Fibroblast of mammary gland (primary cell): Measurements from ENCODE around the gene UQCC5.

Source experiments
- DNase-seq: peaks from one replicate; pipeline ENCODE4 v3.0.0-alpha.2; 2010; ENCODE audit warnings: low read depth
- H3K4me3 ChIP-seq: 2 replicates; pipeline ENCODE4 v1.5.1; 2011; ENCODE audit warnings: low read depth, mild to moderate bottlenecking, low read length, moderate library complexity; ENCODE audit not compliant: control insufficient read depth
- CTCF ChIP-seq: conservative IDR thresholded peaks from 2 replicates; pipeline ENCODE4 v1.5.1; 2011; ENCODE audit warnings: low read depth, low read length, inconsistent platforms; ENCODE audit not compliant: control insufficient read depth, insufficient read depth

The UQCC5 gene

GRCh38 chr3:52537165-52537620, 788 bp downstream of the UQCC5 start:
- no peak for DNase-seq
- H3K4me3 ChIP-seq, result peak overlapping the region; percentile 97
- no peak for TF ChIP-seq CTCF

DNA sequence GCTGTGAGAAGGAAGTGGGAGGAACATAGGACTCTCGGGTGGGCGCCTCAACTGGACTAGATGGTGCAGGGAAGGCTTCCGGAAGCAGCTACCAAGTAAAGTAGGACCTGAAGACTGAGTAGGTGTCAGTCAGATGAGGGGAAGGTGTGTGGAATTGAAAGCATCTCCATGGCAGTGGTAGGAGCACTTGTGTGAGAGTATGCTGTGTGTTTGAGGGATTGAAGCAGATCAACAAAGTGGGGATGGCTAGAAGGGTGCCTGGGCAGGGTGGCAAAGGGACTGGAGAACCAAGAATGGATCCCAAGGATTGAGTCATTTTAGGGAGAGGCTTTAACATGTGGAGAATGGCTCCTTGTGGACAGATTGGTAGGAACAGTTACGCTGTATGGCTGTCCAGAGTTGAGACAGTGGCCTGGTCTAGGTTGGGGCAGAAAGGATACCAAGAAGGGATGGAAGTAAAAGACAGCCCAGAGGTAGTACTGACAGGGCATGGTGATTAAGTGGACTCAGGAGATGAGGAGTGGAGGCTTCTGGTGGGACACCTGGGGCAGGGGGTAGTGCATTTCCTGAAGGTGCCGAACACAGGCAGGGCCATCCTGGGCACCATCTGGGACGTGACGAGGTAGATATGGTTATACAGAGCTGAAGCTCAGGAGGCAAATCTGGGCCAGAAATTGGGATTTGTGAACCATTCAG, 1.5 kb downstream of the UQCC5 start:
- TF ChIP-seq CTCF, result no peak
- DNase-seq, result no peak
- peak overlapping the region; percentile 97 for H3K4me3 ChIP-seq

GRCh38 chr3:52539010-52539653, 2.7 kb downstream of the UQCC5 start:
- peak overlapping the region; percentile 2 for H3K4me3 ChIP-seq
- DNase-seq, result no peak
- no peak for TF ChIP-seq CTCF

- DNase-seq, result no peak
- no peak for TF ChIP-seq CTCF
- H3K4me3 ChIP-seq, result no peak overlapping the region
Measured at GRCh38 chr3:52541050-52541449, 4.6 kb downstream of the UQCC5 start.

- TF ChIP-seq CTCF, result no peak
- H3K4me3 ChIP-seq, result no peak overlapping the region
- DNase-seq, result no peak
Measured at GRCh38 chr3:52544937-52545336, 8.5 kb downstream of the UQCC5 start.

DNA sequence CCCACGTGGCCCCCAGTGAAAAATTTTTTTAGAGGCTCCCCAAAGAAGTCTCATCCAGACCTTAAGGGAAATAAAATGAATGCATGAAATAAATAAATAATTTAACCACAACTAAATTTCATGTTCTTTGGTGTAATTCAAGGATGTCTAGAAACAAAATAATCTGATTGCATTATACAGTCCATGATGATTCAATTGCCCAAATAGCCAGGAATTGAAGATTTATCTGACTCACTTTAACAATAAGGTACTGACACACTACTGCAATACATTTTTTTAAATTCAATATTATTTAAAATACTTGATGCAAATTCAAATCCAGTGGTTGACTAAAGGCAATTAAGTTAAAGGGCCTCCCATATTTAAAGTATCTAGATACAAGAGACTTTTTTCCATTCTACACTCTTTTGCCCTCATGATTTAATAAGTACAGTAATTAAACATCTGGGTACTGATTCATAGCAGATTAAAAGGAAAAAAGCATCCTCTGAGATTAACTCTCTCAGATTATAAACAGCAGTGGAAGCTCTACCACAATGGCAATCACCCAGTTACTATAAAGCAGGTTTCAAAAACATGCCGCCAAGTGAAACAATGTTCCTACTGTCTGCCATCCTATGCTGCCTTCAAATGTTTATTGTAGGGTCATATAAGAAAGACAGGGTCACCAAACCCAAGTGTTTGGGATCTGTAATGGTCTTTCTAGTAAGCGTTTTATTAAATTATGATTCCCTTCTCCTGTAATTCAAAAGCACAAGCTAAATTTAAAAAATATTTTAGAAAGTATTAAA, 9.9 kb downstream of the UQCC5 start:
- no peak overlapping the region for H3K4me3 ChIP-seq
- TF ChIP-seq CTCF, result no peak
- DNase-seq, result peak; percentile 41
